H9 (cell line): ENCODE results near the gene APCDD1. TPM values are rescaled to one million over a fixed set of nuclear protein-coding genes. Genes with fewer than 3 reads are reported as not detected.

Source experiments
- DNase-seq: peaks from one replicate; pipeline ENCODE4 v3.0.0-alpha.2; 2017
- H2AFZ ChIP-seq: one replicate; pipeline ENCODE4 v1.6.1; 2013; ENCODE audit warnings: mild to moderate bottlenecking, low read length, control low read depth, moderate library complexity
- H2AK5ac ChIP-seq: 2 replicates; pipeline ENCODE4 v1.6.1; 2013; ENCODE audit warnings: low read length, control low read depth, mixed read lengths; ENCODE audit not compliant: insufficient read length
- H2BK120ac ChIP-seq: one replicate; pipeline ENCODE4 v1.6.1; 2013; ENCODE audit warnings: low read depth, mild to moderate bottlenecking, low read length, control low read depth, inconsistent platforms; ENCODE audit not compliant: poor library complexity, severe bottlenecking
- H2BK12ac ChIP-seq: 2 replicates; pipeline ENCODE4 v1.6.1; 2013; ENCODE audit warnings: low read length, control low read depth, mixed read lengths, low read depth; ENCODE audit not compliant: insufficient read length
- H2BK15ac ChIP-seq: 2 replicates; pipeline ENCODE4 v1.6.1; 2013; ENCODE audit warnings: low read depth, low read length, control low read depth
- H2BK20ac ChIP-seq: one replicate; pipeline ENCODE4 v1.6.1; 2013; ENCODE audit warnings: low read depth, mild to moderate bottlenecking, low read length, control low read depth, inconsistent platforms; ENCODE audit not compliant: poor library complexity, severe bottlenecking
- H2BK5ac ChIP-seq: 2 replicates; pipeline ENCODE4 v1.6.1; 2013; ENCODE audit warnings: low read length, control low read depth, mixed read lengths; ENCODE audit not compliant: insufficient read length
- H3K14ac ChIP-seq: 2 replicates; pipeline ENCODE4 v1.6.1; 2013; ENCODE audit warnings: low read length, control low read depth; ENCODE audit not compliant: insufficient read depth
- H3K18ac ChIP-seq: 2 replicates; pipeline ENCODE4 v1.6.1; 2013; ENCODE audit warnings: low read depth, mild to moderate bottlenecking, mixed read lengths, low read length, control low read depth; ENCODE audit not compliant: insufficient read length
- H3K23ac ChIP-seq: 2 replicates; pipeline ENCODE4 v1.6.1; 2013; ENCODE audit warnings: low read length, control low read depth, mixed read lengths, low read depth; ENCODE audit not compliant: insufficient read length
- H3K23me2 ChIP-seq: 2 replicates; pipeline ENCODE4 v1.6.1; 2013; ENCODE audit warnings: low read depth, mild to moderate bottlenecking, mixed read lengths, low read length, control low read depth; ENCODE audit not compliant: insufficient read length, poor library complexity, severe bottlenecking
- H3K27ac ChIP-seq: 2 replicates; pipeline ENCODE4 v1.5.1; 2013; ENCODE audit warnings: low read length, control low read depth, mixed read lengths, low read depth; ENCODE audit not compliant: insufficient read length
- H3K27me3 ChIP-seq: 2 replicates; pipeline ENCODE4 v1.6.1; 2013; ENCODE audit warnings: low read length, control low read depth, inconsistent platforms; ENCODE audit not compliant: insufficient read depth
- H3K4ac ChIP-seq: 2 replicates; pipeline ENCODE4 v1.6.1; 2013; ENCODE audit warnings: low read depth, mild to moderate bottlenecking, control low read depth, inconsistent platforms, low read length, moderate library complexity
- H3K4me1 ChIP-seq: 2 replicates; pipeline ENCODE4 v1.6.1; 2013; ENCODE audit warnings: low read length, control low read depth, inconsistent platforms; ENCODE audit not compliant: insufficient read depth
- H3K4me2 ChIP-seq: 2 replicates; pipeline ENCODE4 v1.6.1; 2013; ENCODE audit warnings: low read length, control low read depth, mixed read lengths; ENCODE audit not compliant: insufficient read length, insufficient read depth
- H3K56ac ChIP-seq: 2 replicates; pipeline ENCODE4 v1.6.1; 2013; ENCODE audit warnings: low read depth, mild to moderate bottlenecking, mixed read lengths, low read length, control low read depth; ENCODE audit not compliant: insufficient read length
- H3K79me1 ChIP-seq: 2 replicates; pipeline ENCODE4 v1.6.1; 2013; ENCODE audit warnings: low read depth, mild to moderate bottlenecking, moderate library complexity, low read length, control low read depth, inconsistent platforms; ENCODE audit not compliant: insufficient read depth, poor library complexity, severe bottlenecking
- H3K79me2 ChIP-seq: 2 replicates; pipeline ENCODE4 v1.6.1; 2013; ENCODE audit warnings: low read length, control low read depth, inconsistent platforms; ENCODE audit not compliant: insufficient read depth
- H3K9ac ChIP-seq: 2 replicates; pipeline ENCODE4 v1.6.1; 2013; ENCODE audit warnings: low read length, control low read depth, mixed read lengths; ENCODE audit not compliant: insufficient read length; ENCODE audit errors: extremely low read depth
- H3K9me3 ChIP-seq: one replicate; pipeline ENCODE4 v1.6.1; 2013; ENCODE audit warnings: low read depth, low read length, inconsistent platforms; ENCODE audit not compliant: control insufficient read depth
- H3T11ph ChIP-seq: one replicate; pipeline ENCODE4 v1.6.1; 2013; ENCODE audit warnings: mild to moderate bottlenecking, low read length, control low read depth, inconsistent platforms
- H4K20me1 ChIP-seq: one replicate; pipeline ENCODE4 v1.6.1; 2013; ENCODE audit not compliant: control insufficient read depth, insufficient read length, insufficient read depth
- H4K5ac ChIP-seq: 2 replicates; pipeline ENCODE4 v1.6.1; 2013; ENCODE audit warnings: low read depth, mild to moderate bottlenecking, mixed read lengths, low read length, control low read depth; ENCODE audit not compliant: insufficient read length
- H4K8ac ChIP-seq: replicated peaks from 2 replicates; pipeline ENCODE4 v1.6.1; 2013; ENCODE audit warnings: low read length, control low read depth, mixed read lengths, low read depth; ENCODE audit not compliant: insufficient read length
- H4K91ac ChIP-seq: 2 replicates; pipeline ENCODE4 v1.6.1; 2013; ENCODE audit warnings: low read depth, mild to moderate bottlenecking, moderate library complexity, mixed read lengths, low read length, control low read depth; ENCODE audit not compliant: insufficient read length
- H3K27ac Mint-ChIP-seq, 3 experiments: 2 replicates in 2 of 3; 3 replicates in 1 of 3; pipeline ENCODE4 v1.8.0; 2020 to 2021; ENCODE audit warnings: mixed read lengths in 3 of 3, mild to moderate bottlenecking in 1 of 3, moderate library complexity in 1 of 3
- H3K27me3 Mint-ChIP-seq: 2 replicates; pipeline ENCODE4 v1.8.0; 2021; ENCODE audit warnings: low read depth, mild to moderate bottlenecking, moderate library complexity, mixed read lengths
- H3K36me3 Mint-ChIP-seq, 3 experiments: 2 replicates in 2 of 3; 3 replicates in 1 of 3; pipeline ENCODE4 v1.8.0; 2020 to 2021; ENCODE audit warnings: low read depth in 3 of 3, mixed read lengths in 3 of 3; ENCODE audit not compliant: insufficient read depth in 1 of 3
- H3K4me1 Mint-ChIP-seq, 2 experiments: 2 replicates each; pipeline ENCODE4 v1.8.0; 2020; ENCODE audit warnings: mixed read lengths in 2 of 2
- H3K4me3 Mint-ChIP-seq, 2 experiments: 2 replicates in 1 of 2; 3 replicates in 1 of 2; pipeline ENCODE4 v1.8.0; 2020 to 2021; ENCODE audit warnings: mild to moderate bottlenecking in 2 of 2, mixed read lengths in 2 of 2, moderate library complexity in 1 of 2
- H3K9me3 Mint-ChIP-seq, 2 experiments: 2 replicates in 1 of 2; 3 replicates in 1 of 2; pipeline ENCODE4 v1.8.0; 2020; ENCODE audit warnings: mild to moderate bottlenecking in 2 of 2, mixed read lengths in 2 of 2, moderate library complexity in 1 of 2
- WGBS: extraction: QIAGEN DNeasy Blood & Tissue Kit; methylation state at CpG from one replicate; pipeline ENCODE4 v1.1.7; 2013; ENCODE audit warnings: missing lambda C conversion rate, low lambda C conversion rate, mixed read lengths; ENCODE audit not compliant: insufficient read length; ENCODE audit errors: extremely low coverage; 5-methylcytosine and 5-hydroxymethylcytosine counted together
- total RNA-seq: library from RNA; stranded (reverse); gene quantifications from 2 replicates; pipeline ENCODE4 v1.2.1, GENCODE V29; 2021
- TF ChIP-seq, protein P1 (sequence below): fragments of 200-600 bp; sonication (generic); conservative IDR thresholded peaks from 3 replicates; pipeline ENCODE4 v1.8.0; 2021; ENCODE audit warnings: antibody characterized with exemption, mild to moderate bottlenecking

The APCDD1 gene
- total RNA-seq, 1 experiment from 2014 or later: 1.8 TPM

DNA sequence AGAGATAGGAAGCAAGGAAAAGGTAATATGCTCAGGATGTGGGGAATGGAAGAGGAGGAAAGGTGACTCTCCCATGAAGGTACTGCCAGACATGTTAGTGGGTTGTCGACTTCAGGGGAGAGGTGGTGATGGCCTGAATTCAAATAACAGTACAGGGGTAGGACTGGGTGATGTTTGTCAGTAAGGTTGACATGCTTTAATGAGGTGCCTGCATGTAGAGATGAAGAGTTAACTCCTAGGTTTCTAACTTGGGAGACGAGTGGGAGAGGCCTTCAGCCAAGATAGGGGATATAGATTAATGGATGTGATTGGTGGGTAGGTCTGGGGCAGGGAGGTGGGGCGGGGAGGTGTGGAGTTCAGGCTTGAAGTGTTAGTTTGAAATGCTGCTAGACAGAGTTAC is 74.0 kb downstream of the APCDD1 start:
- peaks cover 27% of the 10 kb centered on the region; the same call in 1 of the 2 replicates for H3K79me2 ChIP-seq
- Mint-ChIP-seq H3K27ac (no peak overlapping the region), H3K4me1 (peaks cover 17 to 19% of the 10 kb centered on the region in 2 experiments), H3K4me3 (peak overlapping the region in 1 of 2 experiments; percentile 10; a peak in 1 of 5 replicates), H3K9me3 (no peaks in the 10 kb centered on the region), H3K27me3 (no peaks in the 10 kb centered on the region; the same call in 1 of the 2 replicates), H3K36me3 (peaks cover 0 to 3% (median 0%) of the 10 kb centered on the region in 3 experiments; a peak in 1 of 7 replicates)
- TF ChIP-seq, protein P1, sequence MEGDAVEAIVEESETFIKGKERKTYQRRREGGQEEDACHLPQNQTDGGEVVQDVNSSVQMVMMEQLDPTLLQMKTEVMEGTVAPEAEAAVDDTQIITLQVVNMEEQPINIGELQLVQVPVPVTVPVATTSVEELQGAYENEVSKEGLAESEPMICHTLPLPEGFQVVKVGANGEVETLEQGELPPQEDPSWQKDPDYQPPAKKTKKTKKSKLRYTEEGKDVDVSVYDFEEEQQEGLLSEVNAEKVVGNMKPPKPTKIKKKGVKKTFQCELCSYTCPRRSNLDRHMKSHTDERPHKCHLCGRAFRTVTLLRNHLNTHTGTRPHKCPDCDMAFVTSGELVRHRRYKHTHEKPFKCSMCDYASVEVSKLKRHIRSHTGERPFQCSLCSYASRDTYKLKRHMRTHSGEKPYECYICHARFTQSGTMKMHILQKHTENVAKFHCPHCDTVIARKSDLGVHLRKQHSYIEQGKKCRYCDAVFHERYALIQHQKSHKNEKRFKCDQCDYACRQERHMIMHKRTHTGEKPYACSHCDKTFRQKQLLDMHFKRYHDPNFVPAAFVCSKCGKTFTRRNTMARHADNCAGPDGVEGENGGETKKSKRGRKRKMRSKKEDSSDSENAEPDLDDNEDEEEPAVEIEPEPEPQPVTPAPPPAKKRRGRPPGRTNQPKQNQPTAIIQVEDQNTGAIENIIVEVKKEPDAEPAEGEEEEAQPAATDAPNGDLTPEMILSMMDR: no peak
- H2BK5ac ChIP-seq: no peak overlapping the region
- H3K27ac ChIP-seq: no peak overlapping the region
- no peak overlapping the region for H2BK20ac ChIP-seq
- no peak for DNase-seq
- no peak overlapping the region for H3K9ac ChIP-seq
- no peak overlapping the region for H3K56ac ChIP-seq
- H3K4ac ChIP-seq: no peak overlapping the region
- no peak overlapping the region for H3K14ac ChIP-seq
- no peak overlapping the region for H2AFZ ChIP-seq
- H3K79me1 ChIP-seq: peaks cover 16% of the 10 kb centered on the region
- no peak overlapping the region for H3T11ph ChIP-seq
- no peak overlapping the region for H4K5ac ChIP-seq
- H2BK15ac ChIP-seq: no peak overlapping the region
- H2AK5ac ChIP-seq: no peak overlapping the region
- H3K9me3 ChIP-seq: no peaks in the 10 kb centered on the region
- no peak overlapping the region for H3K23ac ChIP-seq
- no peak overlapping the region for H3K18ac ChIP-seq
- no peak overlapping the region for H2BK120ac ChIP-seq
- H3K4me2 ChIP-seq: no peak overlapping the region
- H3K23me2 ChIP-seq: peaks cover 4% of the 10 kb centered on the region
- no peak overlapping the region for H4K91ac ChIP-seq
- H3K27me3 ChIP-seq: no peaks in the 10 kb centered on the region
- H3K4me1 ChIP-seq: no peaks in the 10 kb centered on the region; the same call in 1 of the 2 replicates
- no peak overlapping the region for H2BK12ac ChIP-seq
- no peaks in the 10 kb centered on the region for H4K20me1 ChIP-seq
- no CpG with 5 or more reads among the region's 3 CpGs for WGBS
- no peak overlapping the region for H4K8ac ChIP-seq
